GM12801 (cell line): Measurements from ENCODE around the gene HECTD4.

ENCODE experiments used
- TF ChIP-seq, protein P1 (sequence below): IDR thresholded peaks from one replicate; pipeline ENCODE4 v1.5.1; 2011; ENCODE audit warnings: control low read depth; ENCODE audit not compliant: insufficient read length; ENCODE audit errors: extremely low read depth

Gene HECTD4

GRCh38 chr12:112319395-112319794 lies 62.8 kb downstream of the HECTD4 start:
- TF ChIP-seq, protein P1, sequence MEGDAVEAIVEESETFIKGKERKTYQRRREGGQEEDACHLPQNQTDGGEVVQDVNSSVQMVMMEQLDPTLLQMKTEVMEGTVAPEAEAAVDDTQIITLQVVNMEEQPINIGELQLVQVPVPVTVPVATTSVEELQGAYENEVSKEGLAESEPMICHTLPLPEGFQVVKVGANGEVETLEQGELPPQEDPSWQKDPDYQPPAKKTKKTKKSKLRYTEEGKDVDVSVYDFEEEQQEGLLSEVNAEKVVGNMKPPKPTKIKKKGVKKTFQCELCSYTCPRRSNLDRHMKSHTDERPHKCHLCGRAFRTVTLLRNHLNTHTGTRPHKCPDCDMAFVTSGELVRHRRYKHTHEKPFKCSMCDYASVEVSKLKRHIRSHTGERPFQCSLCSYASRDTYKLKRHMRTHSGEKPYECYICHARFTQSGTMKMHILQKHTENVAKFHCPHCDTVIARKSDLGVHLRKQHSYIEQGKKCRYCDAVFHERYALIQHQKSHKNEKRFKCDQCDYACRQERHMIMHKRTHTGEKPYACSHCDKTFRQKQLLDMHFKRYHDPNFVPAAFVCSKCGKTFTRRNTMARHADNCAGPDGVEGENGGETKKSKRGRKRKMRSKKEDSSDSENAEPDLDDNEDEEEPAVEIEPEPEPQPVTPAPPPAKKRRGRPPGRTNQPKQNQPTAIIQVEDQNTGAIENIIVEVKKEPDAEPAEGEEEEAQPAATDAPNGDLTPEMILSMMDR = no peak

DNA sequence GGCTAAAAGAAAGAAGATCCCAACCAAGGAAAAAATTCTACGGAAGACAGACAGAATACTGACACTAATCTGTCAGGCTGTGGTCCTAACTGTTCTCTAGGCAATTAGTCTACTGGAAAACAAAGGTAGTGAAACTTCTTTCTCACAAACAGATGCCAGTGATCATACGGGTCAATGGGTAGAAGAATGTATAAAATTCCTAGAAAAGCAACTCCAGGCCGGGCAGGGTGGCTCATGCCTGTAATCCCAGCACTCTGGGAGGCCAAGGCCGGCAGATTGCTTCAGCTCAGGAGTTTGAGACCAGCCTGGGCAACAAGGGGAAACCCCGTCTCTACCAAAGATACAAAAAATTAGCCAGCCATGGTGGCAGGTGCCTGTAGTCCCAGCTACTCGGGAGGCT lies 64.8 kb downstream of the HECTD4 start:
- TF ChIP-seq, protein P1 = no peak

- TF ChIP-seq, protein P1 = no peak
These were observed 67.2 kb downstream of the HECTD4 start for GRCh38 chr12:112314981-112315380.

- TF ChIP-seq, protein P1 = no peak
These were observed 72.4 kb downstream of the HECTD4 start for GRCh38 chr12:112309797-112310196.

GRCh38 chr12:112308652-112309051 lies 73.6 kb downstream of the HECTD4 start:
- TF ChIP-seq, protein P1 = no peak

DNA sequence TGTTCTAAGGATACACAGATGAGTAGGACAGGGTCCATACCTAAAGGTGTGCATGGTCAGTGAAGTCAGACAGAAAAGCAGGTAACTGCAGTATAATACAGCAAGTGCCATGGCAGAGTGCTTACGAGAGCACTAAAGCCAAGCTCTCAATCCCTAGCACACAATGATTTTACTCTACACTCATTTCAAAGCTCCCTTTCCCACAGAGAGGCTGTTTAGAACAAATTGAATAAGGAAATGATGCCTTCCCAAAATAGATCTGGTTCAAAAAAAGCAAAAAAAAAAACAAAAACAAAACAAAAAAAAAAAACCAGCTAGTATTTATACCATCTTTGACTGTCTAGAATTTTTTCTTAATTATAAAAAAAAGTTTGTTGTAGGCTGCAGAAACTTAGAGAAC lies 74.1 kb downstream of the HECTD4 start:
- TF ChIP-seq, protein P1 = no peak

- TF ChIP-seq, protein P1 = no peak
These were observed 74.8 kb downstream of the HECTD4 start for GRCh38 chr12:112307317-112308011.

DNA sequence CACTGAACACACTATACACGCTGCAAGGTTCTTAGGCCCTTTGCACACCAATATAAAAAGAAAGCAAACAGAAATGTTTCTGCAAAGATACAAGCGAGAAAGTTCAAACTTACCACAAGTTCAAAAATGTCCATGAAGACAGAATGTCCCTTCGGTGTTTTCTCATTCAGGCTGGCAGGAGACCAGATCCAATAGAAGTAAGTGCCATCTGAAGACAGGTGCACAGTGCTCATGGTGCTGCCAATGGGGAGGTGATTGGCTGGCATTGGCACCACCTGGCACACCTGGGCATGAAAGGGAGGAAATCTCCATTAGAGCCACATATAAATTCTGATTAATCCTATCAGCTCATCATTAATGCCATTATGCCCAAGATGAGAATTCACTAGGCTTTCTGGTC lies 76.3 kb downstream of the HECTD4 start:
- TF ChIP-seq, protein P1 = no peak
